ENCODE results near the gene NME5.

Gene NME5

DNA sequence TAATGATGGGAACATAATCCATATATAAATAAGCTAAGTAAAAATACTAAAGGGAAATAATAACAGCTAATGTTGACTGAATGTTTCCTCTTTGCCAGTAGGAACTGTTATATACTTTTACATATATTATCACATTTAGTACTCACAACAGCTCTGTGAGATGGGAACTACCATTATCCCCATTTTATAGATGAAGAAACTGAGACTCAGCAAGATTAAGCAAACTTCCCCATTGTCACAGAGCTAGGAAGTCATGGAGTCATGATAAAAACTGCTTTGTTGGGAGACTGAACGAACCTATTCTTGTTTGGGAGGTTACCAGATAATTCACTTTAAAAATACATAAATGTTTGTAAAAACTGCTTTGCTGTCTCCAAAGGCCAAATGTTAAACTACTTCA, 32.0 kb downstream of the NME5 start:
- DNase-seq (ENCODE audit: low spot score) = no peak
- TF ChIP-seq, protein P1, sequence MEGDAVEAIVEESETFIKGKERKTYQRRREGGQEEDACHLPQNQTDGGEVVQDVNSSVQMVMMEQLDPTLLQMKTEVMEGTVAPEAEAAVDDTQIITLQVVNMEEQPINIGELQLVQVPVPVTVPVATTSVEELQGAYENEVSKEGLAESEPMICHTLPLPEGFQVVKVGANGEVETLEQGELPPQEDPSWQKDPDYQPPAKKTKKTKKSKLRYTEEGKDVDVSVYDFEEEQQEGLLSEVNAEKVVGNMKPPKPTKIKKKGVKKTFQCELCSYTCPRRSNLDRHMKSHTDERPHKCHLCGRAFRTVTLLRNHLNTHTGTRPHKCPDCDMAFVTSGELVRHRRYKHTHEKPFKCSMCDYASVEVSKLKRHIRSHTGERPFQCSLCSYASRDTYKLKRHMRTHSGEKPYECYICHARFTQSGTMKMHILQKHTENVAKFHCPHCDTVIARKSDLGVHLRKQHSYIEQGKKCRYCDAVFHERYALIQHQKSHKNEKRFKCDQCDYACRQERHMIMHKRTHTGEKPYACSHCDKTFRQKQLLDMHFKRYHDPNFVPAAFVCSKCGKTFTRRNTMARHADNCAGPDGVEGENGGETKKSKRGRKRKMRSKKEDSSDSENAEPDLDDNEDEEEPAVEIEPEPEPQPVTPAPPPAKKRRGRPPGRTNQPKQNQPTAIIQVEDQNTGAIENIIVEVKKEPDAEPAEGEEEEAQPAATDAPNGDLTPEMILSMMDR (IDR thresholded peaks at IDR 0.05; ENCODE audit: extremely low read depth, missing control alignments) = no peak

DNA sequence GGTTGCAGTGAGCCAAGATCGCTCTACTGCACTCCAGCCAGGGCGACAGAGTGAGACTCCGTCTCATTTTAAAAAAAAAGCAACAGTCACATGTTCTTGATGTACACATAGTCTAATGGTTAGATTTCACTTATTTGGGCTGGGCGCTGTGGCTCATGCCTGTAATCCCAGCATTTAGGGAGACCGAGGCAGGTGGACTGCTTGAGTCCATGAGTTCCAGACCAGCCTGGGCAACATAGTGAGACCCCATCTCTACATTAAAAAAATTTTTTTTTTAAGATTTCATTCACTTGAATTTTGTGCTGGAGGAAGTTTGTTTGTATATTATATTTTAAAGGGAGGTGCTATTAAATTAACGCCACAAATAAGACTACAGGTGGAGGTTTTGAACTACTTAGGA, 33.5 kb downstream of the NME5 start:
- TF ChIP-seq, protein P1 (IDR thresholded peaks at IDR 0.05; ENCODE audit: extremely low read depth, missing control alignments) = no peak
- DNase-seq (ENCODE audit: low spot score) = no peak

DNA sequence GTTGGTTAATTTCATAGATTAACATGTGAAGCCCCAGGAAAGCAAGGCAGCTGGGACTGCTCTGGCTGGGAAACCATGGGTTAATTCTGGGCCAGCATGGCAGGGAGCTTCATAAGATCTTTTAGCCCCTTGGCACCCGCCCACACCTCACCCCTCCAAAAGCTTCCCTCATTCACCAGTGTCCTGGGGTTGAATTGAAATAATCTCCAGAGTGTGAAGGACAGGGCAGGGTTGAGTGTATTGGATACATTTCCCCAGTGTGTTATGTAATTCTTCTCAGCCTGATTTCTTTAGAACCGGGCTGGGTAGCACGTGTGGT, 36.0 kb downstream of the NME5 start:
- no peak for DNase-seq (ENCODE audit: low spot score)
- TF ChIP-seq, protein P1 (IDR thresholded peaks at IDR 0.05; ENCODE audit: extremely low read depth, missing control alignments) = no peak

DNA sequence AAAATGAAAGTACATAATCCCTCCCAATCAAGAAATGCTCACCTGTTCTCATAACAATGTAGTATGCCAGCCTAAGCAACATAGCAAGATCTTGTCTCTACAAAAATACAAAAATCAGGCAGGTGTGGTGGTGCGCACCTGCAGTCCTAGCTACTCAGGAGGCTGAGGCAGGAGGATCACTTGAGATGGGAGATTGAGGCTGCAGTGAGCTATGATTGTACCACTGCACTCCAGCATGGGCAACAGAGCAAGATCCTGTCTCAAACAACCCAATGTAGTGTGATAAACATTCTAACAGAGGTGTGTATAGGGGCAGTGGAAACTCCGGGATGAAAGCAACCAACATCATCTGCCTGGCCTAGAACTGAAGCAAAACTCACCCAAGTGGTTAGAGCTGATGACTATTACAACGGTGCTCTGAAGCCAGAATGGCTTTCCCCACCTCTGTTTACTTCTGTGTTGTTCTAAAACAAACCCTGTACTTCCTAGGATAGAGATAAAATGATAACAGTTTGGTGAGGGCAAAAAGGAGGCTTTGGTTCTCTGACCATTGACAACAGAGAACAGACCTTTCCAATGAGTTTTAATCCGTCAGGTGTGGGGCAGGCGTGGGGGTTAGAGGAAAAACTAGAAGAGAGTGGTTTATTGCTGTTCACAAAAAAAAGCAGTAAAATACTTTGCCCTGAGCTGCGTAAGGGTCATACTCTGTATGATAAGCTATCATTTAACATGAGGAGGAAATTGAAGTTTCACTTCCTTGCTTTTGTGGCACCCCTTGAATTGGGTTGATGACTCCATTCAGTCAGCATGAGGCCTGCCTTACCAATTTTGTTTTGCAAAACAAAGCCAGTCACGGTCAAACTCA, 36.5 kb downstream of the NME5 start:
- TF ChIP-seq, protein P1 (IDR thresholded peaks at IDR 0.05; ENCODE audit: extremely low read depth, missing control alignments) = no peak
- DNase-seq (ENCODE audit: low spot score) = no peak

DNA sequence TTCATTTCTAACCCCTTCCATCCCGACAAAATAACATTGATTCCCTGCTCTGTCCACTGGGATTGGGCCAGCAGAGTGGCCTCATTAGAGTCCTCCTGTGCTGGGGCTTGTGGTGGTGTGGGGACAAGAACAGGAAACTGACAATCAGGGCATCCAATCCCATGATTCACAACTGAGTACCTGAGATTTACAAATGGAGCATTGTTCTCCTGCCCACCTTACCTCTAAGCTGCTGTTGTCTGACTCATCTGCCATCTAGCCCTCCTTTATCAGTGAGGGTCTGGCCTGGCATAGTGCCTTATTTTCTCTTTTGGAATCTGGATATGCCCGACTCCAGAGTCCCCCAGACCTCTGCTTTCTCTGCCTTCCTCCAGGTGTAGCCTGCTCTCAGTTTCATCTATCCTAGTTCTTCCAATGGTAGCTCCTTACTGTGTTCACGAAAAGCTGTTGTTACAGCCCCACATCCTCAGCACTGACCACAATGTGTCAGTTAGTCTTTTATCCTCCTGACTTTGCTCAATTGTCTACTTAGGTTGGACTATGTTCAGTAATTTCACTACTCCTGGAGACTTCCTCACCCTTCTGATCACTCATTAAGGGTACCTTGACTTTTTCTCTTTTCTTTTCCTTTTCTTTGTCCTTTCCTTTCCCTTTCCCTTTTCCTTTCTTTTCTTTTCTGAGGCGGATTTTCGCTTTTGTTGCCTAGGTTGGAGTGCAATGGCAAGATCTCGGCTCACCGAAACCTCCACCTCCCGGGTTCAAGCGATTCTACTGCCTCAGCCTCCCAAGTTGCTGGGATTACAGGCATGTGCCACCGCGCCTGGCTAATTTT, 42.0 kb downstream of the NME5 start:
- no peak for DNase-seq (ENCODE audit: low spot score)
- TF ChIP-seq, protein P1 (IDR thresholded peaks at IDR 0.05; ENCODE audit: extremely low read depth, missing control alignments) = no peak

DNA sequence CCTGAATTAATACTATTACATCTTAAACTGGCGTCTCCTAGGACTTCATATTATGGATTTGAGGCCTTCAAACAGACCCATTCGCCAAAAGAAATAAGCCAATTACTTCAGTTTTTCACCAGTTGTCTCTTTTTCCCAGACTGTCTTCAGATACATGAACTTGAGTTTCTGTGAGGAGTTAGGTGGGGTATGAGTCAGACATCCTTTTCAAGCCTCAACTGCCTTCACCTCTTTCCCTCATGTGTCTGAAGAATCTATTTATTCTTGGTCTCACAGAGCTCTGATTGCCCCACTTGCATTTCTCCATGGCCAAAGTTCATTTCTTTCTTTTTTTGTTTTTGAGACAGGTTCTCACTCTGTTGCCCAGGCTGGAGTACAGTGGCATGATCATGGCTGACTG, 42.9 kb downstream of the NME5 start:
- no peak for DNase-seq (ENCODE audit: low spot score)
- TF ChIP-seq, protein P1 (IDR thresholded peaks at IDR 0.05; ENCODE audit: extremely low read depth, missing control alignments) = no peak

Data from GM20000 (cell line).